GM19239 (cell line): Measurements from ENCODE around the gene ZNF608.

Experiments
- DNase-seq: peaks from one replicate; pipeline ENCODE4 v3.0.0; 2011; ENCODE audit warnings: low spot score; ENCODE audit not compliant: insufficient read length
- FAIRE-seq: peaks from 2 replicates; lab custom pipeline; 2011; peaks lifted over from hg19 to GRCh38; lab: Jason Lieb, UNC

Gene ZNF608

GRCh38 chr5:124698770-124699169 lies 47.7 kb downstream of the ZNF608 start:
- FAIRE-seq (no peak), DNase-seq (no peak)

DNA sequence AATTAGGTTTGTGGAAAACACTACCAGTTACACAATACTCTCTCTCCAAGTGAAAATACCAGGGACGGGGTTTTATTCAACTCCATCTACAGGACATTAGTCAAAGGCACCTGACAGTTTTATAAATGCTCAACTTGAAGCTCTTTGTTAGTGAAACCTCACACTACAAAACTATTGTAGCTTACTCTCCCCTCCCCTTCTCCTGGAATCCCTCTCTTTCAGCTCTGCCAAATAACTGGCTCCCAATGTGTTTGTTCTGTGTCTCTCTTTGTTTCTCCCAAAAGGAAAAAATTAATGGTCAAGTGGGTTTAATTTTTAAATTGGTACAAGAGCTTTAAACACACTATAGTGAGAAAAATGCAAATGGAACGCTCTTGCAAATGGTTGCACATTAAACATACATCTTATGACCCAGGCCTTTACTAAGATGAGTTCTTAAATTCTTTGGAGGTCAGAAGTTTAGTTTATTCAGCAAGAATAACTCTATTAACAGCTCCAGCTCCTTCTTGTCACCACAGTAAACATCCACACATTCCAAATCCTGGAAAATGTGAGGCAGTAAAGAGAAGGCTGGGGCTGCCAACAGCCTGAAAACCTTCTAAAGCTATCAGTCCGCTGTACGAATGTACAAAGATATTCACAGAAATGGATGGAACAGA lies 48.4 kb downstream of the ZNF608 start:
- no peak for FAIRE-seq
- no peak for DNase-seq

DNA sequence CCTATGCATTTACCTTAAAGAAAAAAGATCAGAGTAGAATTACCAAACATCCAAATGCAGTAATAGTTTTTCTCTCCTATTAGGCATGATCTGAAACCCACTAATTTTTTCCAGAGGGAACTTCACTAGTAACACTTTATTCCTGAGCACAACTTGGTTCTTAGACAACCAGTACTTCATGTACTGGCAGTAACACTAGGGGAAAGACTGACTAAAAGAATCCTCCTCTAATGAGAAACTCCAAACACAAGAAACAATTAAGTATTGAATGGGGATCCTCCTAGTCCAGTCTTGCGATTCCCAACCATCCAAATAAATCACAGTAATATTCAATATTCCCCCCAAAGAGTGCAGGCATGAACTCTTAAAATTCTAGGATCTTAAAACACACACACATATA lies 48.9 kb downstream of the ZNF608 start:
- no peak for FAIRE-seq

DNA sequence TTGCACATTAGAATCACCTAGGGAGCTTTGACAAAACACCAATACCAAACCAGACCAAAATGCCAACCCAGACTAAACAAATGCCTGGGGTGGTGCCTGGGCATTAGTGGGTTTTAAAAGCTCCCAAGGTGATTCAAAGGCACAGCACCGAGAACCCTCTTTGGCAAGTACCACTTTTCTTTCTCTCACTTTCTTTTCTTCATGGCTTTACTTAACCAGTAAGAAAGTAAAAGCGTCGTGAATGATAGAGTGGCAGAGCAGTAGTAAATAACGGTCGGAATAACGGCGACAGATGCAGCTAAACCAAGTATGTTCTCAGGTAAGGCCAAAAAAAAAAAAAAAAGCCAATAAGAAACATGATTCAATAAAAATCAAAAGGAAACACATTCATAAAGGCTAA lies 49.5 kb downstream of the ZNF608 start:
- FAIRE-seq (peak; percentile 21), DNase-seq (no peak)

More for the DNA sequence above, 48.9 kb downstream of the ZNF608 start:
- DNase-seq: no peak
